Tibial nerve (tissue), 3 donors: Measurements from ENCODE around the gene GOLPH3.

Experiments
- POLR2A ChIP-seq, 2 donors: fragments of 450-650 bp; IDR thresholded peaks; one replicate each; pipeline ENCODE4 v1.6.1; 2017; ENCODE audit warnings: antibody characterized with exemption in 2 of 2, mild to moderate bottlenecking in 2 of 2, moderate library complexity in 2 of 2
- TF ChIP-seq, protein P1 (sequence below), 5 experiments: fragments of 200-600 bp in 3 of 5; fragments of 450-650 bp in 2 of 5; sonication (generic) in 3 of 5; IDR thresholded peaks; one replicate each; pipeline ENCODE4 v1.5.1; 2016 to 2019; ENCODE audit warnings: antibody characterized with exemption in 5 of 5, mild to moderate bottlenecking in 3 of 5, moderate library complexity in 2 of 5

DNA sequence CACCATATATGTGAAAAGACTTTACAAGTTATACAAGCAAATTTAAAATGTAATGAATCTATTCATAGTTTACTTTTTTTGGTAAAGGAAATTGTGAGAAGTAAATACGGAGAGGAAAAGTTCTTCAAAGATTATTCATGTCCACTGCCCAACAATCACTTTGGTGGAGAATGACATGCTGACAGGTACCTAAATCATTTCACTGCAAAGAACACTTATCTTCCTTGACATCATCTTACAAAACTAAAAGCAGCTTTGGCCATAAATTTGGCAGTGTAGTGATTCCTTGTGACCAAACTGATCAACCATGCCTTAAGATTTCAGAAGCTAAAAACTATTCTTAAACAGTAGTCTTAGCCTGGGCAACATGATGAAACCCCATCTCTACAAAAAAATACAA is 42.5 kb downstream of the GOLPH3 start:
- no peak for TF ChIP-seq POLR2A (IDR thresholded peaks at IDR 0.05)
- TF ChIP-seq, protein P1, sequence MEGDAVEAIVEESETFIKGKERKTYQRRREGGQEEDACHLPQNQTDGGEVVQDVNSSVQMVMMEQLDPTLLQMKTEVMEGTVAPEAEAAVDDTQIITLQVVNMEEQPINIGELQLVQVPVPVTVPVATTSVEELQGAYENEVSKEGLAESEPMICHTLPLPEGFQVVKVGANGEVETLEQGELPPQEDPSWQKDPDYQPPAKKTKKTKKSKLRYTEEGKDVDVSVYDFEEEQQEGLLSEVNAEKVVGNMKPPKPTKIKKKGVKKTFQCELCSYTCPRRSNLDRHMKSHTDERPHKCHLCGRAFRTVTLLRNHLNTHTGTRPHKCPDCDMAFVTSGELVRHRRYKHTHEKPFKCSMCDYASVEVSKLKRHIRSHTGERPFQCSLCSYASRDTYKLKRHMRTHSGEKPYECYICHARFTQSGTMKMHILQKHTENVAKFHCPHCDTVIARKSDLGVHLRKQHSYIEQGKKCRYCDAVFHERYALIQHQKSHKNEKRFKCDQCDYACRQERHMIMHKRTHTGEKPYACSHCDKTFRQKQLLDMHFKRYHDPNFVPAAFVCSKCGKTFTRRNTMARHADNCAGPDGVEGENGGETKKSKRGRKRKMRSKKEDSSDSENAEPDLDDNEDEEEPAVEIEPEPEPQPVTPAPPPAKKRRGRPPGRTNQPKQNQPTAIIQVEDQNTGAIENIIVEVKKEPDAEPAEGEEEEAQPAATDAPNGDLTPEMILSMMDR (IDR thresholded peaks at IDR 0.05) = no peak
